Nasal cavity respiratory epithelium epithelial cell of viscerocranial mucosa (primary cell): Measurements from ENCODE around the gene ARHGDIA. TPM values are rescaled to one million over a fixed set of nuclear protein-coding genes. Genes with fewer than 3 reads are reported as not detected.

Source experiments
- total RNA-seq: library from RNA; depleted of rRNA; stranded (reverse); fragments of >200 nt; gene quantifications from 2 replicates; pipeline ENCODE4 v1.2.3, GENCODE V29; 2014

ARHGDIA gene
- total RNA-seq = 67.0 and 138 TPM in 2 replicates

DNA sequence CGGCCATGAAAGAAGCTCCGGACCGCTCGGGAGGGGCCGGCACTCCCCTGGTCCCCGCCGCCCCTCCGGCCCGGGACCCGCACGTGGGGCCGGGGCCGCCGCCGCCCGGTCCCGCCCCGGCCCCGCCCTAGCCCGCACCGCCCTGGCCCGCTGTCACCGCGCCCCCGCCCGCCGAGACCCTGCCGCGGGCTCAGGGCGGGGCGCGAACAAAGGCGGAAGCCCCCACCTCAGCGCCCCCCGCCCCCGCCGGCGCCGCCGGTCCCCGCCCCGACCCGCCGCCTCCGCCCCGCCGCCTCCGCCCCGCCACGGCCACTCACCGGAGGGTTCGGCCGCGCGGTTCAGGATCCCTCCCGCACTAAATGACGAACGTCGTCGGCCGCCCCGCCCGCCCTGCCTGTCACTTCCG is at the start of gene ARHGDIA:
Gene ARHGDIA (minus strand): TSS at position 357 of the 406 bp plus-strand sequence. CDS start 1,407 bp downstream, outside the sequence.

DNA sequence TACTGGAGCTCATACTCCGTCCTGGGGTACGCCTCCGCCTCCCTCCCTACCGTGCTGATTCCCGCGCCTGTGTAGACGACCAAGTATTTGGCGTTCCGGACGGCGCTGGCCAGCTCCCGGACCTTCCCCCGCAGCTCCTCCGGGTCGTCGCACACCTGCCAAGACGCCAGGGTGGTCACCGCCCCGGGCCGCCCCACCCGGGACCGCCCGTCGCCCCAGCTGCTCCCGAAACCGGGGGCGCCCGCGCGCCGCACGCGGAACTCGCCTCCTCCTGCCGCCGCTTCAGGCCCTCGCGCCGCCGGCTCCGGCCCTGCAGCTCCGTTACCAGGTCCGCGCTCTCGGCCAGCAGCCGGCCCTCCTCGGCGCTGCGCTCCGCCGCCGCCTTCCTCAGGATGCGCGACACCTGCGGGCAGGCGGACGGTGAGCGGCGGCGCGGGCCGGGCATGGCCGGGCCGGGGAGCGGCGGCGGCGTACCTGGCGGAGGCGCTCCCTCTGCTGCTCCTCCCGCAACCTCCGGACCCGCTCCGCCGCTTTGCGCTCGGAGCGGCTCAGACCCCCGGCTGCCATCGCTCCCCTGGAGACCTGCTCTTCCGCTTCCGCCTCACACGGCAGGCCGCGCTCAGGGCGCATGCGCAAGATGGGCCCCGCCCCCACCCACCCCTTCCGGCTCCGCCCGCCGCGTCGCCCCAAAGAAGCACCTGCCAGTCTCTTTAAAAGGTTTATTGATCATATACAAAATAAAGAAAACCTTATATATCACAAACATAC is 46.6 kb upstream of the ARHGDIA start, which contains the start of gene SIRT7:
Gene SIRT7 (minus strand): TSS at position 612 of the 768 bp plus-strand sequence. CDS start 45 bp downstream, at position 567.

DNA sequence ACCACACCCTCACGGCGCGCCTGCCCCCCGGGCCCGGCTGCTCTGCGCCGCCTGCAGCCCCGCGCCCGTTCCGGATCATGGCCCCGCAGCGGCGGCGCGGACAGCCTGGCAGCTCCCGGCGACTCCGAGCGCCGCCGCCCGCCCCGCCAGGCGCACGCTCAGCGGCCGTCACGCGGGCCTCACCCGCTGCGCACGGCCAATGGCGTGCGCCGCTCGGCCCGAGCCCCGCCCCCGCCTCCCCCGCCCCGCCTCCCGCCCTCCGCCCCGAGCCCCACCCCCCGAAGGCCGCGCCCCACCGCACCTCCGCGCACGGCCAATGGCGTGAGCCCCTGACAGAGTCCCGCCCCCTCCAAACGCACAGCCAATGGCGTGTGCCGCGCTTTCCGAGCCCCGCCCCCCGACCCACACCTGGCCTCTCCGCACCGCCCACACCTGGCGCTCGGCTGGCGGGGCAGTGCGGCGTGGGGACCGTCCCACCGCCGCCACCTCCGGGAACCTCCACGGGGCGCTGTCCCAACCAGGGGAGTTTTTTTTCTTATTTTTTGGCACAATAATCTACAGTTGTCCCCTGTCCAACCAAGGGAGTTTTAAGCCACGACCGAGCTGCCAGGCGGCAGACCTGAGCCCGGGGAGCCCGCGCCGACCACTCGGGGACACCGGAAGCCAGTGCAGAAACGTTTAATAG is 40.3 kb upstream of the ARHGDIA start, which contains the start of gene PCYT2:
Gene PCYT2 (minus strand): TSS at position 123 of the 685 bp plus-strand sequence. CDS start 44 bp downstream, at position 79.

DNA sequence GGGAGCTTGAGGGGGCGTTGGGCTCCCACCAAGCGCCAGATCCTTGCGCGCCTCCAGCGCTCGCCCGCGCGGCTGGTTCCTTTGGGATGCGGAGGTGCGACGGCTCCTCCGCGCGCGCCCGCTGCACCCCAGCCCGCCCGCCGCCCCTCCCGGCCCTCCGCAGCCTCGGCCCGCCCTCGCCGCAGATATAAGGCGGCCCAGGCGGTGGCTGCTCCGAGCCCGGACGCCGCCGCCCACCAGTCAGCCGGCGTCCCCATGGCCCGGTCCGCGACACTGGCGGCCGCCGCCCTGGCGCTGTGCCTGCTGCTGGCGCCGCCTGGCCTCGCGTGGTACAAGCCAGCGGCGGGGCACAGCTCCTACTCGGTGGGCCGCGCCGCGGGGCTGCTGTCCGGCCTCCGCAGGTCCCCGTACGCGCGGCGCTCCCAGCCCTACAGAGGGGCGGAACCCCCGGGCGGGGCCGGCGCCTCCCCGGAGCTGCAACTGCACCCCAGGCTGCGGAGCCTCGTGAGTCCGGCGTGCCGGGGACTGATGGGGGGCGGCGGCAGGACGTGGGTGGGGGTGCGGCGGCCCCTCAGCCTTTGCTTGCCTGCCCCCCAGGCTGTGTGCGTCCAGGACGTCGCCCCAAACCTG is 31.0 kb upstream of the ARHGDIA start, which contains the start of gene NPB:
Gene NPB (plus strand): TSS at position 216 of the 630 bp plus-strand sequence. CDS start 40 bp downstream, at position 256.

DNA sequence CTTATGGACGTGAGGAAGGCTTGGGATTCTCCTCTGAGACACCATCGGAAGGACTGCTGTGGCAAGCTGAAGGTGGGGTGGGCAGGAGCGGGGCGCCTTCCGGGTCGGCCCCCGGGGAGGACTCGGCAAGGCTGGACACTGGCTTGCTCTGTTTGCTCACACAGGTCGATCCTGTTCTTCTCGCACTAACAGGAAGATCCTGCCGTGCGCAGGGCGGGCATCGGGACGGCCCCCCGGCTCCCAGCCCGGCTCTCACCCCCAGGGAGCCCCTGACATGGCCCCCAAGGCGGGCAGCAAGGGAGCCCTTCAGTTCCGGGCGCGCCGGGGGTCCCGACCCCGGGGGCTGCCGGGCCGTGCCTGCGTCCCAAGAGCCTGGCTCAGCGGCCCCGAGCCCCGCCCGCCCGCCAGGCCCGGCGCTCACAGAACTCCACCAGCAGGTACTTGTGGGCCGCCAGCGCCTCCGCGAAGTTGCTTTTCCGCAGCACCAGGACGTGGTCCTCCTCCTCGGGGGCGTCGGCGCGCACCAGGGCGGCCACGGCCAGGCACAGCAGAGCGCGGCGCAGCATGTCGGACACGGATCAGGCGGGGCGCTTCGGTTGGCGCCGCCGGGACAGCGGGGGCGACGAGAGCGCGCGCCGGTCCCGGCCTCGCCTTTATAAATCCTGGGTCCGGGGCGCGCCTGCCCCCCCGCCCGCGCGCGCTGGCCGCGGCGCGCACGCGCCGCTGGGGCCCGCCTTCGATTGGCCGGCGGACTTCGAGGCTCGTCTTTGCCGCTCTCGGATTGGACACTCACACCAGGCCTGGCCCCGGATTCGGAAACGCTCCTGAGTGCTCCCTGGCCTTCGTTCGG is 11.0 kb downstream of the ARHGDIA start, which contains the start of gene P4HB:
Gene P4HB (minus strand): TSS at position 630 of the 850 bp plus-strand sequence. CDS start 64 bp downstream, at position 566.

DNA sequence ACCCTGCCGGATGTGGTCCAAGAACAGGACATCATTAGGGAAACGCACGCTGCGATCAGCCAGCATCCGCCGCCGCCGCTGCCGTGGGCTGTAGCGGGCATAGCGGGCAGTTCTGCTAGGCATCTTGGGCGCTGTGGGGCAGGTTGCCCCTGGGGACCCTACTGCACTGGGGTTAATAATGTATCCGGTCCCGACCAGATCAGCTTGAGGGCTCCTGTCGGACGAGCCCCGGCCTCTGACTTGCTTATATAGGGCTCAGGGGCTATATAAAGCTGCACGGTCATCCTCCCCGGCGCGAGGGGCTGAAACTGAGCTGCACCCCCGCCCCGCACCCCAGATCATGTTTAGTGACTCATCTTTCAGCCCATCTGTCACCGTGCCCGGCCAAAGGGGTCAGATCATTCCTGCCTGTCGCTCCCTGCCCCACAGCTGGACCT is 36.3 kb downstream of the ARHGDIA start, which contains the start of gene PPP1R27:
Gene PPP1R27 (minus strand): TSS at position 220 of the 437 bp plus-strand sequence. CDS start 97 bp downstream, at position 123.

DNA sequence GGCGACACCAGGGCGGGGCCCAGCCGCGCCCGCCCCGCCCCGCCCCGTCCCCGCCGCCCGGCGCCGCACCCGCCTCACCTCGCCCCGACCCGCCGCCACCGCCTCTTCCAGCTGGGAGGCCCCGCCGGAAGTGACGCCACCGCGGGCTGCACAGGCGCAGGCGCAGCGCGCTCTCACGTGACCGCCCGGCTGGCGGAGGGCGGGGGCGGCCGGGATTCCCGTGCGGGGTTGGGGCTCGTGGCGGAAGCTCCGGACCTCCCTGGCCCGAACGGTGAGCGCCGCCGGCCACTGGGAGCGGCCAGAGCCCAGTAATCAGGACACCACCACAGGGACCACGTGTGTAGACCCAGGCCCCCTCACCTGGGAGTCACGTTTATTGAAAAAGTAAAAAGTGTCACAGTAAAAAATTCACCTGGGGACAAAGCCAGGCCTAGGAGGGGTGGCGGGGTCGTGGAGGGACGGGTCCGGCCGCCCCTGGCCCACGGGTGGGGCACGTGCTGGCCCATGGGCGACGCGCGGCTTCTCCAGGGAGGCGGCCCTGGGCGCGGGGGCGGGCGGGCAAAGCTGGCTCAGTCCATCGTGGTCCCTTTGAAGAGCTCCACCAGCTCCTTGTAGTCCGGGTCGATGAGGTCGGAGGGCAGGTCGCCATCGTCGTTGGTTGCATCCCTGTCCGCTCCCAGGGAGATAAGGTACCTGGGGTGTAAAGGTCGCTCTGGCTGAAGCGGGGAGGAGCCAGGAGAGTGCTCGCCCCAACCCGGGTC is 37.8 kb downstream of the ARHGDIA start, which contains the start of gene MCRIP1:
Gene MCRIP1 (minus strand): TSS at position 132 of the 761 bp plus-strand sequence. CDS start 8,785 bp downstream, outside the sequence.

Other genes with a start within 250 kb of the ARHGDIA start
- 59.5 and 93.4 TPM in 2 replicates for gene NPLOC4, start 234.2 kb downstream of the ARHGDIA start, total RNA-seq
- gene TSPAN10, start 234.1 kb downstream of the ARHGDIA start, total RNA-seq = 0.68 and 3.2 TPM in 2 replicates
- gene PDE6G, start 214.8 kb downstream of the ARHGDIA start, total RNA-seq = 0.21 TPM in 1 of 2 replicates, not detected in the other
- gene OXLD1, start 204.7 kb downstream of the ARHGDIA start, total RNA-seq = 31.8 and 64.9 TPM in 2 replicates
- 9.9 and 13.0 TPM in 2 replicates for gene CCDC137, start 204.6 kb downstream of the ARHGDIA start, total RNA-seq
- gene ARL16, start 187.5 kb downstream of the ARHGDIA start, total RNA-seq = 12.7 and 23.2 TPM in 2 replicates
- 72.5 and 120 TPM in 2 replicates for gene HGS, start 187.3 kb downstream of the ARHGDIA start, total RNA-seq
- gene MRPL12, start 168.0 kb downstream of the ARHGDIA start, total RNA-seq = 14.0 and 15.7 TPM in 2 replicates
- 14.4 and 24.3 TPM in 2 replicates for gene SLC25A10, start 159.1 kb downstream of the ARHGDIA start, total RNA-seq
- 0.07 TPM in 1 of 2 replicates, not detected in the other for gene GCGR, start 67.2 kb downstream of the ARHGDIA start, total RNA-seq
- 23.6 and 23.8 TPM in 2 replicates for gene MCRIP1, start 38.0 kb downstream of the ARHGDIA start, total RNA-seq
- not detected in 2 replicates for gene PPP1R27, start 36.3 kb downstream of the ARHGDIA start, total RNA-seq
- 966 and 1,211 TPM in 2 replicates for gene P4HB, start 10.8 kb downstream of the ARHGDIA start, total RNA-seq
- gene ALYREF, start 20.2 kb upstream of the ARHGDIA start, total RNA-seq = 74.2 and 108 TPM in 2 replicates
- 90.8 and 154 TPM in 2 replicates for gene ANAPC11, start 20.4 kb upstream of the ARHGDIA start, total RNA-seq
- gene NPB, start 30.9 kb upstream of the ARHGDIA start, total RNA-seq = under 0.01 and 0.21 TPM in 2 replicates
- 26.7 and 27.9 TPM in 2 replicates for gene PCYT2, start 40.1 kb upstream of the ARHGDIA start, total RNA-seq
- 34.8 and 44.8 TPM in 2 replicates for gene SIRT7, start 46.8 kb upstream of the ARHGDIA start, total RNA-seq
- 34.5 and 39.3 TPM in 2 replicates for gene MAFG, start 56.4 kb upstream of the ARHGDIA start, total RNA-seq
- 128 and 141 TPM in 2 replicates for gene PYCR1, start 66.0 kb upstream of the ARHGDIA start, total RNA-seq
- gene MYADML2, start 75.9 kb upstream of the ARHGDIA start, total RNA-seq = not detected in 2 replicates
- 0.07 TPM in 1 of 2 replicates, not detected in the other for gene NOTUM, start 89.8 kb upstream of the ARHGDIA start, total RNA-seq
- gene ASPSCR1, start 106.3 kb upstream of the ARHGDIA start, total RNA-seq = 18.7 and 21.5 TPM in 2 replicates
- gene CENPX, start 151.5 kb upstream of the ARHGDIA start, total RNA-seq = 11.7 and 17.8 TPM in 2 replicates
- 2.7 and 7.8 TPM in 2 replicates for gene LRRC45, start 152.0 kb upstream of the ARHGDIA start, total RNA-seq
- gene RAC3, start 160.3 kb upstream of the ARHGDIA start, total RNA-seq = 16.7 and 22.6 TPM in 2 replicates
- 40.5 and 110 TPM in 2 replicates for gene DCXR, start 166.4 kb upstream of the ARHGDIA start, total RNA-seq
- 42.7 and 45.4 TPM in 2 replicates for gene RFNG, start 180.5 kb upstream of the ARHGDIA start, total RNA-seq
- 75.2 and 84.1 TPM in 2 replicates for gene GPS1, start 180.6 kb upstream of the ARHGDIA start, total RNA-seq
- 104 and 133 TPM in 2 replicates for gene DUS1L, start 194.5 kb upstream of the ARHGDIA start, total RNA-seq
- 60.1 and 202 TPM in 2 replicates for gene FASN, start 226.9 kb upstream of the ARHGDIA start, total RNA-seq